LNCaP clone FGC (cell line): Measurements from ENCODE around the gene C1QL1.

Source experiments
- DNase-seq: peaks from one replicate; pipeline ENCODE4 v3.0.0-alpha.2; 2011; ENCODE audit warnings: low read depth
- H3K4me3 ChIP-seq: 2 replicates; pipeline ENCODE4 v1.5.1; 2011; ENCODE audit warnings: mild to moderate bottlenecking, low read depth, low read length, control low read depth
- TF ChIP-seq, protein P1 (sequence below): IDR thresholded peaks from 2 replicates; pipeline ENCODE4 v1.5.1; 2012; ENCODE audit warnings: mild to moderate bottlenecking; ENCODE audit not compliant: control insufficient read depth, insufficient read depth; ENCODE audit errors: extremely low read depth

The C1QL1 gene

DNA sequence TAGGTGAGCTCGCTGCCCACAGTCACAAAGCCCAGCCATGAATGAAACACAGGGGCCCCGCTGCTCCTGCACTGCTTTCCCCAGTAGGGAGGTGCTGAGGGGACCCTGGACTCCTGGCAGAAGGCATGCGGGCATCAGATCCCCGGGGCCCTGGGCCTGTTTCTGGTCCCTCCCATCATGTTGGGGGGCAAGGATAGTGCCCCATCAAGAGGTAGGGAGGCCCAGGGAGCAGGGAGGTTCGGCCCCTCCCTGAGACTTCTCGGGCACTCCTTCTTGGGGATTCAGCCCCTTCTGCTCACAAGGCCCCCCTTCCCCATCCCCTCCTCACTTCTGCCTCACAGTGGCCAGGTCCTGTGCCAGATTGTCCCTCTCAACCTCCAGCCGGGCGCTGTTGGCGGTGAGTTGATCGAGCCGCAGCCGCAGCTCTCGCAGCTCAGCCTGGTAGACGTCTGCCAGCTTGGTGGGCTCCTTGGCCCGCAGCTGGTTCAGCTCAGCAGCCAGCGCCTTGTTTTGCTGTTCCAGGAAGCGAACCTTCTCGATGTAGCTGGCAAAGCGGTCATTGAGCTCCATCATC lies 53.3 kb downstream of the C1QL1 start:
- TF ChIP-seq, protein P1, sequence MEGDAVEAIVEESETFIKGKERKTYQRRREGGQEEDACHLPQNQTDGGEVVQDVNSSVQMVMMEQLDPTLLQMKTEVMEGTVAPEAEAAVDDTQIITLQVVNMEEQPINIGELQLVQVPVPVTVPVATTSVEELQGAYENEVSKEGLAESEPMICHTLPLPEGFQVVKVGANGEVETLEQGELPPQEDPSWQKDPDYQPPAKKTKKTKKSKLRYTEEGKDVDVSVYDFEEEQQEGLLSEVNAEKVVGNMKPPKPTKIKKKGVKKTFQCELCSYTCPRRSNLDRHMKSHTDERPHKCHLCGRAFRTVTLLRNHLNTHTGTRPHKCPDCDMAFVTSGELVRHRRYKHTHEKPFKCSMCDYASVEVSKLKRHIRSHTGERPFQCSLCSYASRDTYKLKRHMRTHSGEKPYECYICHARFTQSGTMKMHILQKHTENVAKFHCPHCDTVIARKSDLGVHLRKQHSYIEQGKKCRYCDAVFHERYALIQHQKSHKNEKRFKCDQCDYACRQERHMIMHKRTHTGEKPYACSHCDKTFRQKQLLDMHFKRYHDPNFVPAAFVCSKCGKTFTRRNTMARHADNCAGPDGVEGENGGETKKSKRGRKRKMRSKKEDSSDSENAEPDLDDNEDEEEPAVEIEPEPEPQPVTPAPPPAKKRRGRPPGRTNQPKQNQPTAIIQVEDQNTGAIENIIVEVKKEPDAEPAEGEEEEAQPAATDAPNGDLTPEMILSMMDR, result no peak
- DNase-seq, result no peak
- H3K4me3 ChIP-seq, result no peak overlapping the region

DNA sequence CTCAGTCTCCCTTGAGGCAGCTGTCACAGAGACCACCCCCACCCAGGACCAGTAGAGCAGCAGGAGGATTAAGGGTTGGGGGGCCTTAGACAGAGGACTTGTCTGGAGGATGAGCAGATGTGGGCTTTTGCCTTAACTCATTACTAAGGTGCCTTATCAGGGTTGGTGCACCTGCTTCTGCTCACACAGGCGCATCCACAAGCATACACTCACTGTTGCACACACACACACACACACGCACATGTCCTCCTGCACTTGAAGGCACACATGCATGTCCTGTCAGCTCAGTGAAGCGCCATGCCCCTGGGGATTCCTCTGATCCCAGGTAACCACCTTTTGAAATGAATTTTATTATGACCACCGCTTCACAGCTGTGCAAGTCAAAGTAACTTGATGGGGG lies 54.0 kb downstream of the C1QL1 start:
- no peak for DNase-seq
- H3K4me3 ChIP-seq, result no peak overlapping the region

DNA sequence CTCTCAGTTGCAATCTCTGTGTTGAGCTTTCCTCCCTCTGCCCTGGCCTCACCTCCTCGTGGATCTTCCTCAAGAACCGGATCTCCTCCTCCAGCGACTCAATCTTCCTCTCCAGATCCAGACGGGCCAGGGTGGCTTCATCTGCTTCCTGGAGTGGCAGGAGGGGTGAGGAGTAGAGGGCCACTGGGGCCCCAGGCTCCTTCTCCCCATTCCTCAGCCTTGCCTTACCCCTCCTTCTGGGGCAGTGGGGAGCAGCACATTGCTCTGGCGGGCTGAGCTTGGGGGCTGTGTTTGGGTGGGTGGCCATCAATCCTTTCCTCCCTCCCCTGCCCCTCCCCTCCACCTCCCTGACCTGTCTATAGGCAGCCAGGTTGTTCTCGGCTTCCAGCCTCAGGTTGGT lies 54.4 kb downstream of the C1QL1 start:
- no peak for DNase-seq
- H3K4me3 ChIP-seq, result no peak overlapping the region
- TF ChIP-seq, protein P1, result no peak

More for the DNA sequence above, 54.0 kb downstream of the C1QL1 start:
- TF ChIP-seq, protein P1, result no peak

DNA sequence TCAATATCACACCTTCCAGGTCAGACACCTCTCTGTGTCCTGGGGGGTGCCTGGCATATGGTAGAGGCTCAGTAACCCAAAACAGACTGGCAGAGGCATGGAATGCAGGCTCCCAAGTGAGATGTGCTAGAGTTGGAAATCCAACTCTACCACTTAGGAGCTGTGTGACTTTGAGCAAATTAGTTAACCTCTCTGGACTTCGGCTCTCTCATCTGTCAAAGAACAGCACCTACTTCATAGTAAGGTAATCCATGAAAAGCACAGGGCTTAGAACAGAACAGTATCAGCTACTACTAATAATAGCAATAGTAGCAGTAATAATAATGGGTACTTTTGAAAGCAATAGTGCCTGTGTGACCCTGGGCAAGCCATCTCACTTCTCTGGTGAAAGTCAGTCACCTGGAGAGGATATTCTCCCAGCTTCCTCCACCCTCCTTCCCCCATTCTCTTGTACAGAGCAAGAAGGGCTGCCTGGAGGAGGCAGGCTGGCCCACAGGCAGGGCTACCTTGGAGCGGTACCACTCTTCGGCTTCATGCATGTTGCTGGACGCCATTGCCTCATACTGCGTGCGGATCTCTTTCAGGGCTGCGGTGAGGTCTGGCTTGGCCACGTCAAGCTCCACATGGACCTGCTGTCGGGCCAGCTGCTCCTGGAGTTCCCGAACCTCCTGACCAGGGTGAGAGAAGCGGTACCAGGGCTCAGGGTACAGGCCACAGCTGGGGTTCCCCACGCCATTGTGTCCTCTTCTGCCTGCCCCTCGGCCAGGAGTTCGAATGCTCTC lies 55.1 kb downstream of the C1QL1 start:
- TF ChIP-seq, protein P1, result no peak
- H3K4me3 ChIP-seq, result no peak overlapping the region
- no peak for DNase-seq

DNA sequence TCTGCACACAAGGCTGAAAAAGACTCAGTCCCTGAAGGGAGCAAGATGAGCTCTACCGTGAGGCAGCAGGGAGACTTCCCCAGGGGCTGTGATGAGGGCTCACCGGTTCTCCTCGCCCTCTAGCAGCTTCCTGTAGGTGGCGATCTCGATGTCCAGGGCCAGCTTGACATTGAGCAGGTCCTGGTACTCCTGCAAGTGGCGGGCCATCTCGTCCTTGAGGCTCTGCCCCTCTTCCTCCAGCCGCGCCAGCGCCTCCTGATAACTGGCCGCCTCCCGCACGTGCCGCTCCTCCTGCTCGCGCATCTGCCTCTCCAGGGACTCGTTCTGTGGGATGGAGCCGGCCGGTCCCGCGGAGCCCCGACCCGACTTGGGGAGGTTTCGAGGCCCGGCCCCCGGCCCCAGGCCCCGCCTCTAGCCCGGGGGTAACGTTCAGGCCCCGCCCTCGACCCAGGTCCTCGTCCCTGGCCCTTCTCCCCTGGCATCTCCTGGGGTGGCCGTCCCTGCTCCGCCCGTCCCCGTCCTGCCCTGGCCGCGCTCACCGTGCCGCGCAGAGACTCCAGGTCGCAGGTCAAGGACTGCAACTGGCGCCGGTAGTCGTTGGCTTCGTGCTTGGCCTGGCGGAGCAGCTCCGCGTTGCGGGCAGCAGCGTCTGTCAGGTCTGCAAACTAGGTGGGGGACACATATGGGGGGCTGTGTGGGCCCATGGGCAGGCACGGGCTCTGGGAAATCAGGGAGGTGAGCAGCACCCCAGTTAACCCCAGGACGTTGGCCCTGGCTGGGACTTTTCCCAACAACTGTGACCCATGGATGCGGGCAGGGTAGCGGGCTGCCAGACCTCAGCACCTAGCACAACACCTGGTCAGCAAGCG lies 56.7 kb downstream of the C1QL1 start:
- TF ChIP-seq, protein P1, result peak; percentile 41; the same call in 1 of the 2 replicates
- no peak overlapping the region for H3K4me3 ChIP-seq
- no peak for DNase-seq

DNA sequence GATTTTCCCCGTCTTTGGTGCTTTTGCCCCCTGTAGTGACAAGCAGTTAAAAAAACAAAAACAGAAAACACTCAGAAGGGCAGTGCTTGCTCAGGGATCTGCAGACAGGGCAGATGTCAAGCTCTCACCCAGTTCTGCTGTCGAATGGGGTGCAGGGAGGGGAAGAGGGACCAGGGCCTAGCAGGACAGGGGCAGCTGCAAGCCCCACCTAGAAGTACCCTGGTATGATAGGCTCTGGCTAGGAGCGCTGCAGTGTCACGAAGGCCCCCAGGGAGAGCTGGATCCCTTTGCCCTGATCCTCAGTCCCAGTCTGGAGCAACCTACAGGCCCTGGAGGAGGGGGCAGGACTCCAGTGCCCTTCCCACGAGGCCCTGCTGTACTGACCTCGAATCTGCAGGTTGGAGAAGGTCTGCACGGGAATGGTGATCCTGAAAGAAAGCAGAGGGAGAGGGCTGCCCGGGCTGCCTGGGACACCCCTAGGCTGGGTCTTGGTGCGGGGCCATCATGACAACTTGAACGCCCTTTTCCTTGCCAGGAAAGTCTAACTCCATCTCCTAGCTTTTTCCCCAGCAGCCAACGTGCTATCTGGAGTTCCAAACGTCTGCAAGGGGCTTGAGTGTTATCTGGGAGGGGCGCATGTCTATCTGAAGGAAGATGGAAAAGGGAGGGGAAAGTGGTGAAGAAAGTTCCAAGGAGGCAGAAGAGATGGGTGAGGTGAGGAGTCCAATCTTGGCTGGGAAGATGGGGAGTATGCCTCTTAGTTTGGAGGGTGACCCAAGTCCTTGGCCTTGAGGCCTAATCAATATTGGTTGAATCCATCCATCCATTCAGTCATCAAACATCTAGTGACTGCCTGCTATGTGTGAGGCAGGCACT lies 57.6 kb downstream of the C1QL1 start:
- DNase-seq, result no peak
- TF ChIP-seq, protein P1, result no peak

More for the DNA sequence above, 57.6 kb downstream of the C1QL1 start:
- no peak overlapping the region for H3K4me3 ChIP-seq
